ENCODE results near the gene GYG2.

The GYG2 gene

DNA sequence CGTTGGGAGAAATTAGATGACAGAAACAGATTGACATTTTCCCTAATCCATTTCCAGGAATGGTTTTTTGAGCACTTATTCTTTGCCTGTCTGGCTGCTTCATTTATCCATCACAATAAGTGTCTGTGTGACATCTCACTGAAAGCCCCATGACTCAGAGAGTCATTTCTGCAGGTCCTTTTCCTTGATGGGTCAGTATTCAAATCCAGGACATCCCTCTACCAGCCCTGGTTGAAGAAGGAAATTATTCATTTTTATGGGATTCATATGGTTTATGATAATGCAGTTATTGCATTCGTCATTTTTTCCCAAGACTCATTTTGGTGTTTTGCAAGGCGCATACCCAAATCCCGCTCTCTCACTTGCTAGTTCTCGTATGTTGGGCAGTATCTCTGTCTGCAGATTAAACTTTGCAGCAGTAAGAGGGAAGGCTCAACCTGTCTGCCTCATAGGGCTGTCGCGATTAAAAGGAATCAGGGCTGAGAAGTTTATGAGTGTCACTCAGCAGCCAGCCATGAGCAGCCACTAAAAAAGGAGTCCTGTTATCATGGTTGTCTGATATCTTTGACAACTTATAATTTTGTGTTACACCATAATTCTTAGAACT is 44.0 kb downstream of the GYG2 start:
- no CpG with 5 or more reads among the region's 7 CpGs for WGBS (ENCODE audit: extremely low coverage, insufficient coverage, low lambda C conversion rate)
- H3K36me3 ChIP-seq (ENCODE audit: control insufficient read depth, insufficient read depth, low read length) = no peaks in the 10 kb centered on the region
- no peak overlapping the region for H3K27ac ChIP-seq (ENCODE audit: low read depth, low read length)

GRCh38 chrX:2874222-2875135 is 45.7 kb downstream of the GYG2 start:
- no peak overlapping the region for H4K5ac ChIP-seq (ENCODE audit: low read length)
- no peak overlapping the region for H2BK120ac ChIP-seq (ENCODE audit: low read depth, low read length)
- no peak overlapping the region for H3K27ac ChIP-seq (ENCODE audit: low read depth, low read length)
- no peaks in the 10 kb centered on the region for H3K36me3 ChIP-seq (ENCODE audit: control insufficient read depth, insufficient read depth, low read length)
- no CpG with 5 or more reads among the region's 5 CpGs for WGBS (ENCODE audit: extremely low coverage, insufficient coverage, low lambda C conversion rate)
- H3K4me2 ChIP-seq (ENCODE audit: low read length) = no peak overlapping the region
- H3K4me1 ChIP-seq (ENCODE audit: control insufficient read depth, low read depth, low read length) = no peaks in the 10 kb centered on the region
- no peak overlapping the region for H2AK5ac ChIP-seq (ENCODE audit: low read length)
- no peak overlapping the region for H3K23ac ChIP-seq (ENCODE audit: low read length)
- no peak overlapping the region for H3K4me3 ChIP-seq (ENCODE audit: low read length)
- no peaks in the 10 kb centered on the region for H3K79me2 ChIP-seq (ENCODE audit: control insufficient read depth, insufficient read depth, low read length)
- H3K56ac ChIP-seq (ENCODE audit: low read length) = no peak overlapping the region
- H3K79me1 ChIP-seq (ENCODE audit: low read length) = no peaks in the 10 kb centered on the region
- H3K27me3 ChIP-seq (ENCODE audit: insufficient read depth, low read length, poor library complexity) = no peaks in the 10 kb centered on the region
- DNase-seq = no peak
- H2BK15ac ChIP-seq (replicated peaks; ENCODE audit: low read depth) = no peak overlapping the region
- no peak overlapping the region for H2BK5ac ChIP-seq (ENCODE audit: low read length)
- H3K9ac ChIP-seq (ENCODE audit: low read length) = no peak overlapping the region
- no peak overlapping the region for H4K8ac ChIP-seq (ENCODE audit: low read depth, low read length)
- no peak overlapping the region for H3K18ac ChIP-seq (ENCODE audit: low read length)
- H3K4ac ChIP-seq (ENCODE audit: low read depth, low read length) = no peak overlapping the region

More for the DNA sequence above, 44.0 kb downstream of the GYG2 start:
- Histone ChIP-seq H4K8ac (ENCODE audit: low read depth, low read length) (no peak overlapping the region), H2BK15ac (replicated peaks; ENCODE audit: low read depth) (no peak overlapping the region), H3K4ac (ENCODE audit: low read depth, low read length) (no peak overlapping the region), H3K23ac (ENCODE audit: low read length) (no peak overlapping the region), H3K79me1 (ENCODE audit: low read length) (no peaks in the 10 kb centered on the region), H2BK5ac (ENCODE audit: low read length) (no peak overlapping the region), H3K4me3 (ENCODE audit: low read length) (no peak overlapping the region), H3K27me3 (ENCODE audit: insufficient read depth, low read length, poor library complexity) (no peaks in the 10 kb centered on the region), H3K4me2 (ENCODE audit: low read length) (no peak overlapping the region), H3K56ac (ENCODE audit: low read length) (no peak overlapping the region), H4K5ac (ENCODE audit: low read length) (no peak overlapping the region), H2AK5ac (ENCODE audit: low read length) (no peak overlapping the region), H3K4me1 (ENCODE audit: control insufficient read depth, low read depth, low read length) (no peaks in the 10 kb centered on the region), H3K18ac (ENCODE audit: low read length) (no peak overlapping the region), H3K9ac (ENCODE audit: low read length) (no peak overlapping the region), H3K79me2 (ENCODE audit: control insufficient read depth, insufficient read depth, low read length) (no peaks in the 10 kb centered on the region), H2BK120ac (ENCODE audit: low read depth, low read length) (no peak overlapping the region)
- DNase-seq = no peak

DNA sequence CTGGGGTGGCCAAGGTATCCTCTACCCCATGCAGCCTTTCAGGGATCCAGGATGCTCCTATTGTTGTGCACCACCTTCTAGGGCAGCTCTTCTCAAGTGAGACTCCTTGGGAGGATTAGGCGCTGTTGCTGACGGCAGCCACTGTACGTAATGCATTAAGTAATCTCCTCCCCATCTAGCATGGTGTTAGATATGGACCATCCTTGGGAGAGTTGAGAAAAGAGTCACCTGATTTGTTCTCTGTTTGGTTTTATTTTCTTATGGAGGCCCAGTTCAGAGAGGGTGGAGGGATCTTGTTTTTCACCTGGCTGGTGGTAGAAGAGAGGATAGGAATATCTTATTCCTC is 46.4 kb downstream of the GYG2 start:
- Histone ChIP-seq H3K27me3 (ENCODE audit: insufficient read depth, low read length, poor library complexity) (no peaks in the 10 kb centered on the region), H2BK15ac (replicated peaks; ENCODE audit: low read depth) (no peak overlapping the region), H3K4me2 (ENCODE audit: low read length) (no peak overlapping the region), H3K4me1 (ENCODE audit: control insufficient read depth, low read depth, low read length) (no peaks in the 10 kb centered on the region), H4K8ac (ENCODE audit: low read depth, low read length) (no peak overlapping the region), H3K36me3 (ENCODE audit: control insufficient read depth, insufficient read depth, low read length) (no peaks in the 10 kb centered on the region), H3K4ac (ENCODE audit: low read depth, low read length) (no peak overlapping the region), H3K23ac (ENCODE audit: low read length) (no peak overlapping the region), H3K79me1 (ENCODE audit: low read length) (no peaks in the 10 kb centered on the region), H2AK5ac (ENCODE audit: low read length) (no peak overlapping the region), H3K4me3 (ENCODE audit: low read length) (no peak overlapping the region), H2BK120ac (ENCODE audit: low read depth, low read length) (no peak overlapping the region), H3K27ac (ENCODE audit: low read depth, low read length) (no peak overlapping the region), H4K5ac (ENCODE audit: low read length) (no peak overlapping the region), H2BK5ac (ENCODE audit: low read length) (no peak overlapping the region), H3K56ac (ENCODE audit: low read length) (no peak overlapping the region), H3K18ac (ENCODE audit: low read length) (no peak overlapping the region), H3K9ac (ENCODE audit: low read length) (no peak overlapping the region), H3K79me2 (ENCODE audit: control insufficient read depth, insufficient read depth, low read length) (no peaks in the 10 kb centered on the region)
- no CpG with 5 or more reads among the region's 3 CpGs for WGBS (ENCODE audit: extremely low coverage, insufficient coverage, low lambda C conversion rate)
- DNase-seq = no peak

DNA sequence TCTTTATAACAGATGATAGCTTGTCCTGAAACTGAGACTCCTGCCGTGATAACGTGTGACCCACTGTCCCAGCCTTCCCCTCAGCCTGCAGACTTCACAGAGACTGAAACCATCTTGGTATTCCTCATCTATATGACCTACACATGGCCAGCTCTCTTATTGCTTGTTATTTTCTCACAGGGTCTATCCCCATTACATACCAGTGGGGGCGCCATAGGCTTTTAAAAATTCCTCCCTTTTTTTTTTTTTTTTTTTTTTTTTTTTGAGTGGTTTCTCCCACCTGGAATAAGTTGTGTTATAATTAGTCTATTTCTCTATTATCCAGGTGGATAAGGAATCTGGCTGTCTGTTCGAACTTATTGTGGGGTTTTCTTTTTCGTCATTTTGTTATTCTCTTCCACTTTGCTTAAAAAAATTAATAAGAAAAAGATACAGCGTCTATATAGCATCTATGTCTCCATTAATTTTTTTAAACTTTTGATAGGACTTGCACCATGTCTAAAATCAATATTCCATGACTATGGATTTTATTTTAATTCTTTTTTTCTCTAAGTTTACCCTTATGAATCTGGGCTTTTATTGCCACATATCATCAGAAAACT is 47.2 kb downstream of the GYG2 start:
- no peaks in the 10 kb centered on the region for H3K4me1 ChIP-seq (ENCODE audit: control insufficient read depth, low read depth, low read length)
- WGBS (ENCODE audit: extremely low coverage, insufficient coverage, low lambda C conversion rate) = no CpG with 5 or more reads among the region's 6 CpGs
- H3K4me2 ChIP-seq (ENCODE audit: low read length) = no peak overlapping the region
- no peak overlapping the region for H3K18ac ChIP-seq (ENCODE audit: low read length)
- H3K56ac ChIP-seq (ENCODE audit: low read length) = no peak overlapping the region
- no peaks in the 10 kb centered on the region for H3K79me1 ChIP-seq (ENCODE audit: low read length)
- H3K27ac ChIP-seq (ENCODE audit: low read depth, low read length) = no peak overlapping the region
- no peak overlapping the region for H3K9ac ChIP-seq (ENCODE audit: low read length)
- no peak overlapping the region for H3K23ac ChIP-seq (ENCODE audit: low read length)
- no peaks in the 10 kb centered on the region for H3K27me3 ChIP-seq (ENCODE audit: insufficient read depth, low read length, poor library complexity)
- H2BK5ac ChIP-seq (ENCODE audit: low read length) = no peak overlapping the region
- no peak overlapping the region for H4K8ac ChIP-seq (ENCODE audit: low read depth, low read length)
- no peak overlapping the region for H2AK5ac ChIP-seq (ENCODE audit: low read length)
- H2BK120ac ChIP-seq (ENCODE audit: low read depth, low read length) = no peak overlapping the region
- H3K79me2 ChIP-seq (ENCODE audit: control insufficient read depth, insufficient read depth, low read length) = no peaks in the 10 kb centered on the region
- DNase-seq = no peak
- H3K4ac ChIP-seq (ENCODE audit: low read depth, low read length) = no peak overlapping the region
- no peak overlapping the region for H2BK15ac ChIP-seq (replicated peaks; ENCODE audit: low read depth)
- no peaks in the 10 kb centered on the region for H3K36me3 ChIP-seq (ENCODE audit: control insufficient read depth, insufficient read depth, low read length)
- H3K4me3 ChIP-seq (ENCODE audit: low read length) = no peak overlapping the region
- H4K5ac ChIP-seq (ENCODE audit: low read length) = no peak overlapping the region

- H3K4me3 ChIP-seq (ENCODE audit: low read length) = no peak overlapping the region
Observed at GRCh38 chrX:2878563-2878962, 49.8 kb downstream of the GYG2 start.

More at GRCh38 chrX:2878563-2878962, 49.8 kb downstream of the GYG2 start:
- H3K79me2 ChIP-seq (ENCODE audit: control insufficient read depth, insufficient read depth, low read length) = no peaks in the 10 kb centered on the region
- H3K4me1 ChIP-seq (ENCODE audit: control insufficient read depth, low read depth, low read length) = no peaks in the 10 kb centered on the region
- H3K4ac ChIP-seq (ENCODE audit: low read depth, low read length) = no peak overlapping the region
- H4K5ac ChIP-seq (ENCODE audit: low read length) = no peak overlapping the region
- no peak overlapping the region for H3K9ac ChIP-seq (ENCODE audit: low read length)
- no peaks in the 10 kb centered on the region for H3K79me1 ChIP-seq (ENCODE audit: low read length)
- H3K36me3 ChIP-seq (ENCODE audit: control insufficient read depth, insufficient read depth, low read length) = no peaks in the 10 kb centered on the region
- no peak overlapping the region for H2BK120ac ChIP-seq (ENCODE audit: low read depth, low read length)
- no peak overlapping the region for H2AK5ac ChIP-seq (ENCODE audit: low read length)
- no peak overlapping the region for H3K56ac ChIP-seq (ENCODE audit: low read length)
- H3K23ac ChIP-seq (ENCODE audit: low read length) = no peak overlapping the region
- WGBS (ENCODE audit: extremely low coverage, insufficient coverage, low lambda C conversion rate) = no CpG with 5 or more reads among the region's 2 CpGs
- H2BK15ac ChIP-seq (replicated peaks; ENCODE audit: low read depth) = no peak overlapping the region
- H3K27me3 ChIP-seq (ENCODE audit: insufficient read depth, low read length, poor library complexity) = no peaks in the 10 kb centered on the region
- no peak overlapping the region for H3K18ac ChIP-seq (ENCODE audit: low read length)
- no peak overlapping the region for H3K4me2 ChIP-seq (ENCODE audit: low read length)
- no peak overlapping the region for H3K27ac ChIP-seq (ENCODE audit: low read depth, low read length)
- no peak overlapping the region for H4K8ac ChIP-seq (ENCODE audit: low read depth, low read length)
- no peak for DNase-seq
- H2BK5ac ChIP-seq (ENCODE audit: low read length) = no peak overlapping the region

All from mesendoderm (in vitro differentiated cells).